WERI-Rb-1 (cell line): ENCODE measurements around the gene COL5A2.

Experiments used
- DNase-seq: peaks from one replicate; pipeline ENCODE4 v3.0.0-alpha.2; 2020
- H3K27ac ChIP-seq: fragments of 250-450 bp; sonication (Bioruptor Pico); 2 replicates; pipeline ENCODE4 v1.5.1; 2020; ENCODE audit warnings: mild to moderate bottlenecking, moderate library complexity
- H3K27me3 ChIP-seq: fragments of 250-450 bp; sonication (Bioruptor Pico); 2 replicates; pipeline ENCODE4 v1.5.1; 2021; ENCODE audit warnings: mild to moderate bottlenecking, low read depth, moderate library complexity; ENCODE audit not compliant: insufficient read depth, severe bottlenecking
- H3K36me3 ChIP-seq: fragments of 250-450 bp; sonication (Bioruptor Pico); 2 replicates; pipeline ENCODE4 v1.5.1; 2020; ENCODE audit warnings: mild to moderate bottlenecking, moderate library complexity
- H3K4me3 ChIP-seq: 2 replicates; pipeline ENCODE4 v1.5.1; 2011; ENCODE audit warnings: low read depth, mild to moderate bottlenecking, control low read depth, low read length
- H3K9me3 ChIP-seq: fragments of 250-450 bp; sonication (Bioruptor Pico); 2 replicates; pipeline ENCODE4 v1.5.1; 2021; ENCODE audit warnings: mild to moderate bottlenecking, moderate library complexity; ENCODE audit not compliant: severe bottlenecking
- TF ChIP-seq, protein P1 (sequence below): IDR thresholded peaks from 2 replicates; pipeline ENCODE4 v1.5.1; 2011; ENCODE audit warnings: low read depth, mild to moderate bottlenecking, control low read depth, inconsistent platforms, low read length

COL5A2 gene

DNA sequence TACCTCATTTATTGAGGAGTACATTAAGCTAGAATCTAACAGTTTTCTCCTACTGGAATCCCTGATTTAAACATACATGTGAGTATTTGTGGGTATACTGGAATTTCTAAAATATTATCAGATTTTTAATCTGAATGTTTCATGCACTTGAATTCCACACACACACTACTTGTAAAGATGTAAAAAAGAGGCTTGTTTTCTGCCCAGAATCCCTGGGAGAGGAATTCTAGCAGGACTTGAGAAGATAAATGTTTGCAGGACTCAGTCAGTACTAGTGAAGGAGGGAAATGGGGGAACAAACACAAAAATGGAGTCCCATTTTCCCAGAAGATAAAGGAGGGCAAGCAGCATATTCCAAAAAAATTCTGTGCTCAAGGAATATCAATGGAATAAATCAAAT, 17.0 kb downstream of the COL5A2 start:
- TF ChIP-seq, protein P1, sequence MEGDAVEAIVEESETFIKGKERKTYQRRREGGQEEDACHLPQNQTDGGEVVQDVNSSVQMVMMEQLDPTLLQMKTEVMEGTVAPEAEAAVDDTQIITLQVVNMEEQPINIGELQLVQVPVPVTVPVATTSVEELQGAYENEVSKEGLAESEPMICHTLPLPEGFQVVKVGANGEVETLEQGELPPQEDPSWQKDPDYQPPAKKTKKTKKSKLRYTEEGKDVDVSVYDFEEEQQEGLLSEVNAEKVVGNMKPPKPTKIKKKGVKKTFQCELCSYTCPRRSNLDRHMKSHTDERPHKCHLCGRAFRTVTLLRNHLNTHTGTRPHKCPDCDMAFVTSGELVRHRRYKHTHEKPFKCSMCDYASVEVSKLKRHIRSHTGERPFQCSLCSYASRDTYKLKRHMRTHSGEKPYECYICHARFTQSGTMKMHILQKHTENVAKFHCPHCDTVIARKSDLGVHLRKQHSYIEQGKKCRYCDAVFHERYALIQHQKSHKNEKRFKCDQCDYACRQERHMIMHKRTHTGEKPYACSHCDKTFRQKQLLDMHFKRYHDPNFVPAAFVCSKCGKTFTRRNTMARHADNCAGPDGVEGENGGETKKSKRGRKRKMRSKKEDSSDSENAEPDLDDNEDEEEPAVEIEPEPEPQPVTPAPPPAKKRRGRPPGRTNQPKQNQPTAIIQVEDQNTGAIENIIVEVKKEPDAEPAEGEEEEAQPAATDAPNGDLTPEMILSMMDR: no peak
- Histone ChIP-seq H3K36me3 (no peaks in the 10 kb centered on the region), H3K27me3 (no peaks in the 10 kb centered on the region), H3K27ac (no peak overlapping the region), H3K9me3 (no peaks in the 10 kb centered on the region), H3K4me3 (no peak overlapping the region)
- no peak for DNase-seq

DNA sequence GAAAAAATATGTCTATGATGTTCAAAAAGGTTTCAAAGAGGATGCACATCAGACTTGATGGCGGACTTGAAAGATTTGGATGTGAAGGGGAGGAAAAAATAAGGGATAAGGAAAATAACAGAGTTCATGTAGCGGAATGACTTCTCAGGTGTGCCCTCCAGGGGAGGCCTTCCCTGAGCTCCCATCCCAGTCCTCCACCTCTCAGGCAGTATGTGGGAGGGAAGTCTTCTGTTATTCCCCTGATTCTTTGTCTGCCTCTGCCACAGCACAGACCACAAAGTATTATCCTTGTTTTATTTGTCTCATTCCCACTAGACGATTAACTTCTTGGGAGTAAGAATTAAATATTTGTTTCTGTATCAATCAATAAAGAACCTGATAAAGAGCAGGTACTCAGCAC, 17.7 kb downstream of the COL5A2 start:
- no peak for DNase-seq
- Histone ChIP-seq H3K27ac (no peak overlapping the region), H3K36me3 (no peaks in the 10 kb centered on the region), H3K27me3 (no peaks in the 10 kb centered on the region), H3K4me3 (no peak overlapping the region), H3K9me3 (no peaks in the 10 kb centered on the region)
- TF ChIP-seq, protein P1: no peak

DNA sequence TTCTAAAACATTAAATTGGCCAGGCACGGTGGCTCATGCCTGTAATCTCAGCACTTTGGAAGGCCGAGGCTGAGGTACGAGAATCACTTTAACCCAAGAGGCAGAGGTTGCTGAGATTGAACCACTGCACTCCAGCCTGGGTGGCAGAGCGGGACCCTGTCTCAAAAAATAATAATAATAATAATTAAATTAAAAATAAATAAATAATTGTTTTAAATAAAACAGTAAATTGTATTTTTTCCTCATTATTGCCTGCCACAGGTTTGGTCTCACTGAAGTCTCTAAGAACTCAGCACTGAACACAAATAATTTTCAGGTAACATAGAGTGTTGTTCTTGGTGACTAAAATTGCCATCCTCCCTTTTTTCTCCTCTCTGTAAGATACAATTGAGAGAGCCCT, 19.8 kb downstream of the COL5A2 start:
- DNase-seq: no peak
- TF ChIP-seq, protein P1: no peak
- no peak overlapping the region for H3K27ac ChIP-seq
- H3K27me3 ChIP-seq: no peaks in the 10 kb centered on the region
- H3K36me3 ChIP-seq: no peaks in the 10 kb centered on the region
- H3K9me3 ChIP-seq: no peaks in the 10 kb centered on the region
- no peak overlapping the region for H3K4me3 ChIP-seq

DNA sequence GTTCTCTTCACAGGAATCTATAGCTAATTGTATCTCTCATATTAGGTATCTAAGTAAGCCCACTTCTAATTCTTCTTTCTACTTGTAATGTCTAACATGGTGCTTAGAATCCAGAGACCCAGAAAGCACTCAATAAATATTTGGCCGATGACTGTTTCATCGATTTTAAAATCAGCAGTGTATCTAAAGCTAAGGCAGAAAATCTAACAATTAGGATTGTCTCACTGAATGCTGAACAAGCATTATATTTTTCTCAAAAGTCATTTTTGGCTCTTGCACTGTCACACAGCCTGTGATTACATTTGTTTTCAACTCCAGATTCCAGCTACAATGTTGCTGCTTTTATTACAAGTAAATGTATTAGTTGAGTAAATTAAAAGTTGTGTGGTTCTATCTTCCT, 20.3 kb downstream of the COL5A2 start:
- TF ChIP-seq, protein P1: no peak
- Histone ChIP-seq H3K9me3 (no peaks in the 10 kb centered on the region), H3K27ac (no peak overlapping the region), H3K36me3 (no peaks in the 10 kb centered on the region), H3K27me3 (no peaks in the 10 kb centered on the region), H3K4me3 (no peak overlapping the region)
- DNase-seq: no peak

DNA sequence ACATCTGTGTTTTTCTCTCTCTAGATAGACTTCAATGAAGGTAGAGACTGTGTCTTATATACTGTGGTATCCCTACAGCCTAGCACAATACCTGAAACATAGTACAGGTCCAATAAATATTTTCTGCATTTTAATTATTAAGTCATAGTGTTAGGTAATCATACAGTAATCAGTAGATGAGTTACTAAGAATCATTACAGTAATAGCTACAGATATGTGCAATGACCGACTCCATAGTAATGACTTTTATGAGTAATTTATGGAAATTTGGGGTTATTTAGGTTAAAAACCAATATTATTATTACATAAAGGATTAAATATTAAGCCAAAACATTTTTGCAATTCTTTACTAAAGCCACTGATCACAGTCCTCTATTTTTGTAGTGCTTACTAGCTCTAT, 21.6 kb downstream of the COL5A2 start:
- DNase-seq: no peak
- TF ChIP-seq, protein P1: no peak
- Histone ChIP-seq H3K27ac (no peak overlapping the region), H3K4me3 (no peak overlapping the region), H3K27me3 (no peaks in the 10 kb centered on the region), H3K36me3 (no peaks in the 10 kb centered on the region), H3K9me3 (no peaks in the 10 kb centered on the region)

DNA sequence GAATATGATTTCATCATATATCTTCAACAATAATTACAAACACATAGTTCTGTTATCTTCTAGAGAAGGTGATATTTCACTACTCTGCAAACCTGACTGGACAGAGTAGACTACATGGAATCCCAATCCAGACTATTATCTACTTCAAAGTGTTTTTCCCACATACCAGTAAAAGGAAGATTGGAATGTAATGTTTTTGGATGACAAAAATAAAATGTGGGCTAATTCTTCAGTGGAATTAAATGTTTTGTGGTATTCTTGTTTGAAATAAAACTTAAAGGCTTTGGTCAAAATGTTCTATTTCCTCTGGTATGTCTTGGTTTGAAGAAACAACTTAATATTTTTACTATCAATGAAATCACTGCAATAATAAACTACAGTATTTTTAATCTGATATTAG, 22.1 kb downstream of the COL5A2 start:
- H3K27ac ChIP-seq: no peak overlapping the region
- H3K27me3 ChIP-seq: no peaks in the 10 kb centered on the region
- H3K9me3 ChIP-seq: no peaks in the 10 kb centered on the region
- no peak for DNase-seq
- TF ChIP-seq, protein P1: no peak
- H3K4me3 ChIP-seq: no peak overlapping the region
- no peaks in the 10 kb centered on the region for H3K36me3 ChIP-seq
